NCI-H226 (cell line): ENCODE data around the gene COQ4.
"Not testable (repeated sequence)": the region's sequence is repeated elsewhere in the genome, so short reads cannot be mapped to it uniquely, and the experiment has no call there.

Experiments used
- DNase-seq: peaks from one replicate; pipeline ENCODE4 v3.0.0-alpha.2; 2015

COQ4 gene

DNA sequence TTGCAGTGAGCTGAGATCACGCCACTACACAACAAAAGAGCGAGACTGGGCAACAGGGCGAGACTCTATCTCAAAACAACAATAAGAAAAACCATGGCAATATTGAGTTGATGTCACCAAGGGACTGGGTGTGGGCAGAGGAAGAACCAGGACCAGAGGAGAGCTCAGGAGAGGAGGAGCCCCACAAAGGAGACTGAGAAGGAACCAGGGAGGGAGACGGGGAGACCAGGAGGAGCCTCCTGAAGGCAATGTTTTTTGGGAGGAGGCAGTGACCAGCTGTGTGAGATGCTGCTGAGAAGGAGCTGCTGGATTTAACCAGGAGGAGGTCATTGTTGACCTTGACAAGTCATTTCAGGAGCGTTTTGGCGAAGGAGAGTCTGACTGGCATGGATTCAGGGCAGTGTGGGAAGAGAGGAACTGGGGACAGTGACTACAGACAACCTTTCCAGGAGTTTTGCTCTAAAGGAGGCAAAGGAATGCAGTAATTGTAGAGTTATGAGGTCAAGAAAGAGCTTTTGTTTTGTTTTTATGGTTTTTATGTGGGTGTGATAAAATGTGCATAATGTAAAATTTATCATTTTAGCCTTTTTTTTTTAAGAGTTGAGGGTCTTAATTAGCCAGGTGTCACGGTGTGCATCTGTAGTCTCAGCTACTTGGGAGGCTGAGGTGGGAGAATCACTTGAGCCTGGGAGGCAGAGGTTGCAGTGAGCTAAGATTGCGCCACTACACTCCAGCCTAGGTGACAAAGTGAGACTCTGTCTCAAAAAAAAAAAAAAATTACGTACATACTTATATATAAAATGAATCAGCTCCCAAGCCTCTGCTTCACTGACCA lies 18.3 kb upstream of the COQ4 start:
- no peak for DNase-seq

DNA sequence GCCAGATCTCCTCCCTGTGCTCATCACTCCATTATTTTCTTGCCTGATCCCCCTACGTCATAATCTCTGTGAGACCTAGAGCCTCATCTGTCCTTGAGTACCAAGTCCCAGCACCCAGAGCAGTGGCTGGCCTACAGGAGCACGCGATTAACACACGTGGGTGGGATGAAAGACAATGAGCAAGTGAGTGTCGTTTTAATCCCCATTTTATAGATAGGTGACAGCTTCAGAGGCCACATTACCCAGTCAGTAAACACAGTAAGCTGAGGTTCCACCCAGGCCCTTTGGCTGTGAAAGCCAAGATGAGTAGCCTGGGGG lies 17.7 kb upstream of the COQ4 start:
- no peak for DNase-seq

GRCh38 chr9:128309551-128309950 lies 13.1 kb upstream of the COQ4 start:
- no peak for DNase-seq

- DNase-seq = no peak
Observed at GRCh38 chr9:128310461-128310860, 12.2 kb upstream of the COQ4 start.

DNA sequence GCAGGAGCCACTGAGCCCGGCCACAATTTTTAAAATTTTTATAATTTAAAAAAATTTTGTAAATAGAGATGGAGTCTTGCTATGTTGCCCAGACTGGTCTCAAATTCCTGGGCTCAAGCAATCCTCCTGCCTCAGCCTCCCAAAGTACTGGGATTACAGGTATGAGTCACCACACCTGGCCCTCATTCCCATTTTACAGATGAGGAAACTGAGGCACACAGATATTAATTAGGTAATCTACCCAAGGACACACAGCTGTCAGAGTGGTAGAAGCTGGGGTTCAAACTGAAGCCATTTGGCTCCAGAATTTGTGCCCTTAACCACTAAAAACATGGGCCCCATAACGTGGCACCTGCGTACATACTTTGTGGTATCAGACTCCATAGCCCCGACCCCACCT lies 7.9 kb upstream of the COQ4 start:
- no peak for DNase-seq

DNA sequence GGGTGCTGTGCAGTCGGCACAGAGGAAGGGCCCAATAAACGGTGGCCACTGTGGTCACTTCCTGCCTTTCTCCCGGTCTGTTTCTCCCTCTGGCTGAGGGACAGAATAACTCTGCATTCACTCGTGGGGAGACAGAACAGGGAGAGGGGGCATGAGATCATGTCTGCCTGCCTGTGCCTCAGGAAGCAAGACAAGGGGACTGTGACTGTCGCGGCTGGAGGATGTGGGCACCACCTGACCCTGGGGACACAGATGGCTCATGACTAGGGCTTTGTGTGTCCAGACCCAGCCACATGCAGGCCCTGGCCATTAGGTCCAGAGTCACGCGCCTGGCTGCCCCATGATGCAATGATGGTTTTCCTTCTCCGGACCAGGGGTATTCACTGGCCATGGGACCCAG lies 6.2 kb upstream of the COQ4 start:
- DNase-seq = no peak

- DNase-seq = no peak
Observed at GRCh38 chr9:128317629-128318028, 5.0 kb upstream of the COQ4 start.

DNA sequence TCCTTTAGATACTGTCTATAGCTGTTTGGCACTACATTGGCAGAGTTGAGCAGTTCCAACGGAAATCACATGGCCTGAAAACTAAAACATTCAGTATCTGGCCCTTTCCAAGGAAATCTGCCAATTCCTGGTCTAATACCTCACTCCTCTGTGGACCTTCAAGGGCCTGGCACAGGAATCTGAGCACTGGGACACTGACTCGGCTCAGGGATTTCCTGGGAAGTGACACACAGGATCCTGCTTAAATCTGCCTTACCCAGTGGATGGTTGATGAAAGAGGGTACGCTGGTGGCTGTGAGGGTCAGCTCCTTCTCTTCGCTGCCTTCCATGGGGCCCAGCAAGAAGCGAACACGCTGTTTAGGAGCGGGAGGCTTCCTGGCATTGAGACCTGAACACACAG lies 1.3 kb upstream of the COQ4 start:
- DNase-seq = no peak

GRCh38 chr9:128321879-128322403 lies 698 bp upstream of the COQ4 start:
- no peak for DNase-seq

GRCh38 chr9:128323212-128323730 lies 632 bp downstream of the COQ4 start:
- no peak for DNase-seq

GRCh38 chr9:128323791-128324190 lies 1.2 kb downstream of the COQ4 start:
- no peak for DNase-seq

DNA sequence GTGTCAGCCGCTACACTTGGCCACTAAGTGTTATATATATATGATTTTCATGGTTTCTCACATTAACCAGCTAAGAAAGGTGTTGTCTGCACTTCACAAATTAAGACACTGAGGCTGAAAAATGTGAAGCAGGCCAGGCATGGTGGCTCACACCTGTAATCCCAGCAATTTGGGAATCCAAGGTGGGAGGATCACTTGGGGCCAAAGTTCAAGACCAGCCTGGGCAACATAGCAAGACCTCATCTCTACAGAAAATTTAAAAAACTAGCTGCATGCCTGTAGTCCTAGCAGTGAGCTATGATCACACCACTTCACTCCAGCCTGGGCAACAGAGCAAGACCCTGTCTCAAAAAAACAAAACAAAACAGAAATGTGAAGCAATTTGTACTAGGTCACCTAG lies 1.8 kb downstream of the COQ4 start:
- DNase-seq = no peak

- DNase-seq = no peak
Observed at GRCh38 chr9:128325629-128326028, 3.0 kb downstream of the COQ4 start.

DNA sequence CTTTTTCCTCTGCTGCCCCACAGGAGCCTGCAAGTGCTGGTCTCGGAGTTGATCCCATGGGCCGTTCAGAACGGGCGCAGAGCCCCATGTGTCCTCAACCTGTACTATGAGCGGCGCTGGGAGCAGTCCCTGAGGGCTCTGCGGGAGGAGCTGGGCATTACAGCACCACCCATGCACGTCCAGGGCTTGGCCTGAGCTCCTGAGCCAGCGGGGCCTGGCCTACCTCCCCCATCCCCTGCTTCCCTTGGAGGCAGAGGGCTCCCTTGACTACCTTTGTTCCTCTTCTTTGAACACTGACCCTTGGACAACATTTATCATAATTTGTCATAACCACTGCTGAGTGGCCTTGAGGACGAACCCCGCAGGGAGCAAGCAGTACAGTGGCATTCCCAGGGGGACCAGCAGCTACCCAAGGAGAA lies 10.8 kb downstream of the COQ4 start:
- DNase-seq = no peak

GRCh38 chr9:128335161-128335560 lies 12.5 kb downstream of the COQ4 start:
- DNase-seq = no peak

- DNase-seq = no peak
Observed at GRCh38 chr9:128335914-128336313, 13.3 kb downstream of the COQ4 start.

GRCh38 chr9:128337936-128338335 lies 15.3 kb downstream of the COQ4 start:
- no peak for DNase-seq

GRCh38 chr9:128338852-128339614 lies 16.4 kb downstream of the COQ4 start:
- DNase-seq = not testable (repeated sequence)

DNA sequence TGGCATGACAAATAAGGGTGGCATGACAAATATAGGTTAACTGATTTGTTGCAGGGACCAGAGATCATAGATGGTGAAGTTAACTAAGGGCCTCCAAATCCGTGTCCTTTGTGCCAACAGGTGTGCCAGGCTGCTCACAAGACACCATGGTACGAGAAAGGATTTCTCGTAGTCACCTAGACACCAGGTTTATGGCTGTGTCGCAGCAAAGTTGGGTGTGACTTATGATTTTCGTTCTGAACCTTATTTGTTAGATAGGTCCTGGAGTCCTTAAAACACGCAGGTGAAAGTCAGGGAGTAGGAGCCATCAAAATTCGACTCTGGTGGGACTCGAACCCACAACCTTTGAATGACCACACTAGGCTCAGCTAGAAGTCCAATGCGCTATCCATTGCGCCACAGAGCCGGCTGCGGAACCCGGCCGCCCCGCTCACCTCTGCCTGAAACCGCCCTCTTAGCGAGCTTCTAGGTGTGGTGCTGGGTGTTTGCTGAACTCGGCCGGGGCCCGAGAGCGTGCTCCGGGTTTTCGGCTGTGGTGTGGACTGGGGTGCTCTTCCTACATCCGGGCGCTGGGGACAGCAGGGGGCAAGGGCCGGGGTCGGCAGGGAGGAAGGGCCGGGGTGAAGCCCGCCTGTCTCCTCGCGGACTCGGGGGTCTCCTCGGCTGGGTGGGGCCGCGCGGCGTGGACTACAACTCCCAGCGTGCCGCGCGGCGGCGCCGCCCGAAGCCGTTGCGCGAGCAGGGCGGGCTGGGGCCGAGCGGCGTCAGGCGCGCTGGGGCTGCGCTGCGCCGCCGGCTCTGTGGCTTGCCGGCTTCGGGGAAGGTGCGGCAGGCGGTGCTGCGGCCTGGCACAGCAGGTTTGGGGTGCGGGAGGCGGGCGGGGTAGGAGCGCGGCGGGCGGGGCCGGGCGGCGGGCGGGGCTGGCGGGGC lies 17.4 kb downstream of the COQ4 start, which contains the start of gene SLC27A4:
TSS of gene SLC27A4 (plus strand) at position 767 of the 930 bp plus-strand sequence. CDS start 2,606 bp downstream, outside the sequence.
- peak; percentile 89 for DNase-seq

- DNase-seq = no peak
Observed at GRCh38 chr9:128340691-128341434, 18.2 kb downstream of the COQ4 start.

- DNase-seq = peak; percentile 62
Observed at GRCh38 chr9:128341435-128341849, 18.8 kb downstream of the COQ4 start.
